Ectodermal cell (in vitro differentiated cells): ENCODE results near the gene NAV3.

Source experiments
- H3K27ac ChIP-seq: 2 replicates; pipeline ENCODE4 v1.7.0; 2013; ENCODE audit warnings: mild to moderate bottlenecking, low read depth, low read length; ENCODE audit not compliant: insufficient read depth, poor library complexity, severe bottlenecking
- H3K27me3 ChIP-seq: 2 replicates; pipeline ENCODE4 v1.7.0; 2013; ENCODE audit warnings: mild to moderate bottlenecking, low read length; ENCODE audit not compliant: insufficient read depth, control insufficient read depth, poor library complexity, severe bottlenecking
- H3K36me3 ChIP-seq: one replicate; pipeline ENCODE4 v1.7.0; 2013; ENCODE audit warnings: low read length; ENCODE audit not compliant: control insufficient read depth, insufficient read depth
- H3K4me1 ChIP-seq: one replicate; pipeline ENCODE4 v1.7.0; 2013; ENCODE audit warnings: low read length; ENCODE audit not compliant: control insufficient read depth, insufficient read depth
- H3K4me3 ChIP-seq: 2 replicates; pipeline ENCODE4 v1.7.0; 2013; ENCODE audit warnings: low read depth, low read length, control low read depth; ENCODE audit not compliant: insufficient read depth
- H3K9me3 ChIP-seq: 2 replicates; pipeline ENCODE4 v1.7.0; 2013; ENCODE audit warnings: mild to moderate bottlenecking, low read length, moderate library complexity; ENCODE audit not compliant: control insufficient read depth
- WGBS, 2 experiments: methylation state at CpG; one replicate each; pipeline ENCODE4 v1.1.7; 2013; ENCODE audit warnings: missing lambda C conversion rate in 2 of 2; 5-methylcytosine and 5-hydroxymethylcytosine counted together

The NAV3 gene

DNA sequence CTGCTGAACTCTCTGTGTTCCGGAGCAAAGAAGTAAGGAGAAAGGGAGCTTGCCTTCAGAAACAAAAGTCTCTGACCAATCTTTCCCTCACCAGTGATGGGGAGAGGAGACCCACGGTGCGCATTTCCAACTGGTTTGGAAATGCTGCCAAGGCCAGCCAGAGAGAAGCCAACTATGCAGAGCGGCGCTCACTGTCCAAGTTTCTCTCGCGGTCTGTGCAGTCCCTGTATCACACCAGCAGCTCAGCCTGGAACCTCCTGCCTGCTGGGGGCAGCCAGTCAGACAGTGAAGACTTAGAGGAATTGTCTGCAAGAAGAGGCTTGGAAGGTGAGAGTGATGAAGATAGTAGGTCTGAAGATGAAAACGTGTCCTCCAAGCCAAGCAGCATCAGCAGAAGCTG, 206.2 kb downstream of the NAV3 start:
- Histone ChIP-seq H3K4me3 (no peak overlapping the region), H3K36me3 (no peaks in the 10 kb centered on the region), H3K27me3 (no peaks in the 10 kb centered on the region), H3K9me3 (no peaks in the 10 kb centered on the region), H3K27ac (no peak overlapping the region), H3K4me1 (no peaks in the 10 kb centered on the region)
- WGBS, 2 experiments = 95 to 97% methylated on average over 8 of the region's 8 CpGs

DNA sequence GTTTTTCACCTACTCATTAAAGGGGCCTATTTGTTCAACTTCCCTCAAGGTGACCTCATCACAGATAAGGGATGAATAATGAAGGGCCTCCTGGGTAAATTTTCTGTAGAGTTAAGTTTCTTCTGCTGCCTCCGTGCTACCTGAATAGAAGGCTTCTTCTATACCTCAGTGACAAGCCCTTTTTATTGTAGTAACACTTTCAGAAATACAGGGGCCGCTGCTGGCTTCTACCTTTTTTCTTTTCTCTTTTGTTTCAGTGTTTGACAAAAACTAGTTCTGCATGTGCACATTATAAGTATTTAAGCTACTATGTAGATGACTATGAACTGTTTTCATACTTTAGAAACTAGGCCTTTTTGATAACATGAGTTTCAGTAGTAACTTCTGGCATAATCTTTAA, 207.0 kb downstream of the NAV3 start:
- Histone ChIP-seq H3K36me3 (no peaks in the 10 kb centered on the region), H3K9me3 (no peaks in the 10 kb centered on the region), H3K4me1 (no peaks in the 10 kb centered on the region), H3K27me3 (no peaks in the 10 kb centered on the region), H3K27ac (no peak overlapping the region), H3K4me3 (no peak overlapping the region)
- WGBS, 2 experiments = 73 to 87% methylated on average over 1 to 2 of the region's 2 CpGs

DNA sequence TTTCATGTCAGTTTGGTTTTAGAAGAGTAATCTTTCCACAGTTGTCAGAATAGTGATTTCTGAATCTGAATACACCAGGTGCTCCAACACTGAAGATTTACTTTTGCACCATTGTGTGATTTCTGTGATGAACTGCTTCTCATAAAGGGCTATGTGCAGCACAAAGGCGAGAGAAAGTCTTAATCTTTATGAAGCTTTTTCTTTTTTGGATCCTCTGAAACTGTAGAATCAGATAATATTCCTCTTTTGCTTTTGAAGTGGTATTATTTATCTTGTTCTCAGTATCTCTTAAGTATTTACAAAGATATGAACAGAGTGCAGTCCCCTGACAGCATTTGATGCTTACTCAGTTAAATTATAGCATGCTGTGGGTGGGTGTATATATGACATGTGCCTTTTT, 207.8 kb downstream of the NAV3 start:
- Histone ChIP-seq H3K27ac (no peak overlapping the region), H3K36me3 (no peaks in the 10 kb centered on the region), H3K9me3 (no peaks in the 10 kb centered on the region), H3K27me3 (no peaks in the 10 kb centered on the region), H3K4me3 (no peak overlapping the region), H3K4me1 (no peaks in the 10 kb centered on the region)
- 83% methylated on average over 1 of the region's 1 CpG for WGBS, 2 experiments

DNA sequence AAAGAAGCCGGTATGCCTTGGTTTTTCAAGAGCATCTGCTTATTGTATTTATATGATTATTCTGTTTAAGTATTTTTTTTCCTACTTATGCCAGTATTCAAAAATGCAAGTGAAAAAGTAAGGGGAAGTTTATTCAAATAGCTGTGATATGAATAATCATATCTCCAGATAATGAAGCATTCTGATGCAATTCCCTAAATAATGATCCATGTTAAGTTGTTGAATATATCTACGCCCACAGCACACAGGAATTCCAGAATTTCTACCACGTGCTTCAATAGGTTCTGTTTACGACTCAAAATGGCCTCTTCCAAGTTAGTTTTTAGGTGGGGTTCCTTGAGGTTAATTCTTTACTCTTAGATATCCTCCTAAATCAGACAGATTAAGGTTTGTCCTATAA, 208.3 kb downstream of the NAV3 start:
- Histone ChIP-seq H3K9me3 (no peaks in the 10 kb centered on the region), H3K4me1 (no peaks in the 10 kb centered on the region), H3K27ac (no peak overlapping the region), H3K4me3 (no peak overlapping the region), H3K36me3 (no peaks in the 10 kb centered on the region), H3K27me3 (no peaks in the 10 kb centered on the region)
- 88 to 94% methylated on average over 3 to 4 of the region's 4 CpGs for WGBS, 2 experiments

DNA sequence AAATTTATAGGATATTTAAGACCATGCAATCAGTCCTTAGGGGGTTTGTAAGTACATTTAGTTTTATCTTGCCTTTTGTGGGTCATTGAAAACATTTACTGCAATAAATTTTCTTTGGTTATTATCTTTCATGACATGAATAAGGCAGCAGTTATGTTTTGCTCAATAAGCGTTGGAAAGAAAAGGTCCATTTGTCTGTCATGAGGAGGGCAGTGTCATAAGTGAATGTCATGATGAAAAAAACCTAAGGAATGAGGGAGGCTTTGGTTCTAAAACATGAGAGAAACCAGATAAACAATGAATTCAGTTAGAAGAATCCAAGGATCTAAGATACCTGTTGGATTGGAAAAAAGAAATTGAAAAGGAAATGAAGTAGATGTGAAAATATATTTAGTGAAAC, 209.4 kb downstream of the NAV3 start:
- no peaks in the 10 kb centered on the region for H3K27me3 ChIP-seq
- no peak overlapping the region for H3K4me3 ChIP-seq
- H3K36me3 ChIP-seq = no peaks in the 10 kb centered on the region
- H3K27ac ChIP-seq = no peak overlapping the region
- WGBS, 2 experiments = 97 to 100% methylated on average over 1 of the region's 1 CpG
- no peaks in the 10 kb centered on the region for H3K9me3 ChIP-seq
- H3K4me1 ChIP-seq = no peaks in the 10 kb centered on the region

DNA sequence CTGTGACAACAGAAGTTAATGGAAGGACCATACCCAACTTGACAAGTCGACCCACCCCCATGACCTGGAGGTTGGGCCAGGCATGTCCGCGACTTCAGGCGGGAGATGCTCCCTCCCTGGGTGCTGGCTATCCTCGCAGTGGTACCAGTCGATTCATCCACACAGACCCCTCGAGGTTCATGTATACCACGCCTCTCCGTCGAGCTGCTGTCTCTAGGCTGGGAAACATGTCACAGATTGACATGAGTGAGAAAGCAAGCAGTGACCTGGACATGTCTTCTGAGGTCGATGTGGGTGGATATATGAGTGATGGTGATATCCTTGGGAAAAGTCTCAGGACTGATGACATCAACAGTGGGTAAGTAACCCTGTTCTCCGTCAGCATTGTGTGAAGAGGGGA, 220.1 kb downstream of the NAV3 start:
- H3K4me1 ChIP-seq = no peaks in the 10 kb centered on the region
- 93 to 94% methylated on average over 11 to 12 of the region's 12 CpGs for WGBS, 2 experiments
- H3K4me3 ChIP-seq = no peak overlapping the region
- H3K9me3 ChIP-seq = no peaks in the 10 kb centered on the region
- no peaks in the 10 kb centered on the region for H3K36me3 ChIP-seq
- no peaks in the 10 kb centered on the region for H3K27me3 ChIP-seq
- H3K27ac ChIP-seq = no peak overlapping the region

DNA sequence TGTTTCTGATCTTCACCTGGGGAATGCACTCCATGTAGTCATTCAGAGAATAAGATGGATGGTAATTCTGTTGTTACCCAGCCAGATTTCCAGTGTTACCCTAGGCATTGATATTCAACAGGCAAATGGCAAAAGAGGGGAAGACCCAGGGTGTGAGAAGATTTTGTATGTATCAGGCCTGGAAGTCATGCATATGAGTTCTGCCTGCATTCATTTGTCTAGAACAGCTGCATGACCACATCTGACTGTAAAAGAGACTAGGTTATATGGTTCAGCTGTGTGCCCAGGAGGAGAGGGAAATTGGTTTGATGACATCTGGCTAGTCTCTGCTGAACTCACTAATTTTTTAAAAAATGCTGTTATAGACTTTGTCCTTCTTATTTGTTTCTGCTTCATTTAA, 224.9 kb downstream of the NAV3 start:
- Histone ChIP-seq H3K27ac (no peak overlapping the region), H3K4me1 (no peaks in the 10 kb centered on the region), H3K4me3 (no peak overlapping the region), H3K27me3 (no peaks in the 10 kb centered on the region), H3K36me3 (no peaks in the 10 kb centered on the region), H3K9me3 (no peaks in the 10 kb centered on the region)

DNA sequence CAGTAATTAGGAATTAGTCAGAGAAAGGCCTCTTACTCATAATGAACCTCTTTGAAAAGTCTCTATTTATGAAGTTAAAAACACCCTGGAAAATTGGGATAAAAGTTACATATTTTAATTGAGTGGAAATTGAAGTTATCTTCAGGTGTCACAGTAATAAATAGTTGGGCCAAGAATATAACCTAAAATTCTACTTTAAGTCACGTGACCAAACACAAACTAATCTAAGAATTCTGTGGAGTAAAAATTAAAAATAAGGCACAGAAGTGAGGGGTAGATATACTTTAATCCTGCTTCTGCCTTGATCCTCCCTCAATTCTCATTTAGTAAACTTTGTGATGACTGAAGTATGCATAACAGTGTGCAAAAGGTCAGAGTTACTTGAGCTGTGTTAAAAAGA, 226.4 kb downstream of the NAV3 start:
- Histone ChIP-seq H3K4me1 (no peaks in the 10 kb centered on the region), H3K27me3 (no peaks in the 10 kb centered on the region), H3K4me3 (no peak overlapping the region), H3K9me3 (no peaks in the 10 kb centered on the region), H3K27ac (no peak overlapping the region), H3K36me3 (no peaks in the 10 kb centered on the region)
- WGBS, 2 experiments = no CpG with 5 or more reads among the region's 1 CpG

DNA sequence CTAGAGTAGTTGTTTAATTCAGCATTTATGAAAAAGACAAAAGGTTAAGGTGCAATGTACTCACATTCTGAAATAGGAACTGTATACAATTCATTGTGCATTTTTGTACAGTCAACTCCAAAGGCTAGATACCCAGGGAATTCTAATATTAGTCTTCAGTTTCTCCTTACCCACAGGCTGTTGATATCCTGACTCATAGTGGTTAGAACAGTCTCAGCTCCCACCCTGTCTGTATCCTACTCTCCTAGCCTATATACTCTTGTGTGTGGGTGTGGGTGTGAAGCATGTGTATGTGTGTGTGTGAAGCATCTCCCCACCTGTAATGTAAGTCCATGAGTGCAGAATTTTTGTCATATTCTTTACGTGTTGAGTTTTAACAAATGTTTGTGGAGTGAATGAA, 229.5 kb downstream of the NAV3 start:
- 67 to 100% methylated on average over 1 of the region's 1 CpG for WGBS, 2 experiments
- Histone ChIP-seq H3K27ac (no peak overlapping the region), H3K9me3 (no peaks in the 10 kb centered on the region), H3K27me3 (no peaks in the 10 kb centered on the region), H3K36me3 (no peaks in the 10 kb centered on the region), H3K4me3 (no peak overlapping the region), H3K4me1 (no peaks in the 10 kb centered on the region)

DNA sequence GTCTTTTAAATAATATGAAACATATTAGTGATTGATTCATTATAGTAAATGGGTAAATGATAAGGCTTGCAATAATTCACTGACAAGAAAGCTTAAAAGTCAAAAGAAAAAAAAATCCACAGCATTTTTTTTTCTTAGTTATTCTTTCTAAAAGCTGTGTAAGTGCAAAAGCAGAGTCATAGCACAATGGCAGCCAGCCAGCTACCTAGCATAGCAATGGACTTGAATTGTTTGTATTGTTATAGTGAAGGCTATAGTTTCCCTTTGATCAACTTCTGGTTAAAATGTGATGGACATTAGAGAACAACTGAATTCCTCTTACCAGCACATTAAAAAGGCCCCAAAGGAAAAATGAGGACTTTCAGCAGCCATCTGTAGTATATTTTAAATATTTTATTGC, 232.1 kb downstream of the NAV3 start:
- Histone ChIP-seq H3K4me1 (no peaks in the 10 kb centered on the region), H3K9me3 (no peaks in the 10 kb centered on the region), H3K4me3 (no peak overlapping the region), H3K27ac (no peak overlapping the region), H3K36me3 (no peaks in the 10 kb centered on the region), H3K27me3 (no peaks in the 10 kb centered on the region)

DNA sequence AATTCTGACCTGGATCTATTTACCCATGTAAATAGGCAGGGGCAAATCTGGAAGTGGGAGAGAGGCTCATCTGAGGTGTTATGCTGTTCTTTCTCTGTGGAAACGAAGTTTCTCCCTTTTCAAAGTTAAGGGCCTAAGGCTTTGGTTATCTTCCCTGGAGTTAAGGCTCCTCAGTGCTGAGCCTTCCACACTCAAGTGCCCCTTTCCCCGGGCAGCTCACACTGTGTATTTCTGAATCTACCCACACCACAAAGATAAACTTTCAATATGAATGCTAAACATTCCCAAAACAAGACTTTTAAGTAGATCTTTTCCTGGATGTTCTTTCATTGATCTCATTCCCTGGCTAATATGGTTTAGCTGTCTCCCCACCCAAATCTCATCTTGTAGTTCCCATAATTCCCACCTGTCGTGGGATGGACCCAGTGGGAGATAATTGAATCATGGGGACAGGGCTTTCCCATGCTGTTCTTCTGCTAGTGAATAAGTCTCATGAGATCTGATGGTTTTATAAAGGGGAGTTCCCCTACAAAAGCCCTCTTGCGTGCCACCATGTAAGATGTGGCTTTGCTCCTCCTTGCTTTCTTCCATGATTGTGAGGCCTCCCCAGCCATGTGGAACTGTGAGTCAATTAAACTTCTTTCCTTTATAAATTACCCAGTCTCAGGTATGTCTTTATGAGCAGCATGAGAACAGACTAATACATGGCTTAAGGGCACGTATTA, 251.1 kb downstream of the NAV3 start:
- Histone ChIP-seq H3K4me3 (no peak overlapping the region), H3K4me1 (no peaks in the 10 kb centered on the region)
- 85 to 93% methylated on average over 4 of the region's 5 CpGs for WGBS, 2 experiments

More for the DNA sequence above, 251.1 kb downstream of the NAV3 start:
- Histone ChIP-seq H3K27ac (no peak overlapping the region), H3K36me3 (no peaks in the 10 kb centered on the region), H3K27me3 (no peaks in the 10 kb centered on the region), H3K9me3 (no peaks in the 10 kb centered on the region)
